GM13977 (cell line): ENCODE measurements around the gene WDR6.

Source experiments
- DNase-seq: peaks from one replicate; pipeline ENCODE4 v3.0.0; 2012; ENCODE audit warnings: low spot score
- in situ Hi-C: fragments of 300-500 bp; cut with MboI; formaldehyde crosslinking; loops from one replicate; pipeline ENCODE4 v1.12.0; 2022; ENCODE audit warnings: low sequenced_read_pairs, low pct_unique_long_range_greater_than_20kb, mixed read lengths, inconsistent platforms; ENCODE audit not compliant: unreplicated experiment
- TF ChIP-seq, protein P1 (sequence below): IDR thresholded peaks from 2 replicates; pipeline ENCODE4 v1.5.1; 2012; ENCODE audit warnings: mild to moderate bottlenecking, control low read depth; ENCODE audit not compliant: insufficient read depth; ENCODE audit errors: extremely low read depth, missing control alignments

The WDR6 gene

DNA sequence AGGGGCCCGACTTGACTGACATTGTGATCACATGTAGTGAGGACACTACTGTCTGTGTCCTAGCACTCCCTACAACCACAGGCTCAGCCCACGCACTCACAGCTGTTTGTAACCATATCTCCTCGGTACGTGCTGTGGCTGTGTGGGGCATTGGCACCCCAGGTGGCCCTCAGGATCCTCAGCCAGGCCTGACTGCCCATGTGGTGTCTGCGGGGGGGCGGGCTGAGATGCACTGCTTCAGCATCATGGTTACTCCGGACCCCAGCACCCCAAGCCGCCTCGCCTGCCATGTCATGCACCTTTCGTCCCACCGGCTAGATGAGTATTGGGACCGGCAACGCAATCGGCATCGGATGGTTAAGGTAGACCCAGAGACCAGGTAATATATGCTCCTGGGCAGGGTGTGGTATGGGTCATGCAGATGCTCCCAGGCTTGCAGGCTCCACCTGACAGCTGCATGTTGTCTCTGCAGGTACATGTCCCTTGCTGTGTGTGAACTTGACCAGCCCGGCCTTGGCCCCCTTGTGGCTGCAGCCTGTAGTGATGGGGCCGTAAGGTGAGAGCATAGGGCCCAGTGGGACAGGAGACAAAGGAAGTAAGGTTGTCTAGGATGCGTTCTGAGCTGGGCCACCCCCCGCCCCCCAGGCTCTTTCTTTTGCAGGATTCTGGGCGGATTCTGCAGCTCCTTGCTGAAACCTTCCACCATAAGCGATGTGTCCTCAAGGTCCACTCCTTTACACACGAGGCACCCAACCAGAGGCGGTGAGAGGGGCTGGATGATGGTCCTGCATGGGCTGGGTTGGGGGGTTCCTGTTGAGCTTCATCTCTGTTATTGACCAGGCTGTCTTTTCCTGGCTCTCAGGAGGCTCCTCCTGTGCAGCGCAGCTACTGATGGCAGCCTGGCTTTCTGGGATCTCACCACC, 6.8 kb downstream of the WDR6 start:
- TF ChIP-seq, protein P1, sequence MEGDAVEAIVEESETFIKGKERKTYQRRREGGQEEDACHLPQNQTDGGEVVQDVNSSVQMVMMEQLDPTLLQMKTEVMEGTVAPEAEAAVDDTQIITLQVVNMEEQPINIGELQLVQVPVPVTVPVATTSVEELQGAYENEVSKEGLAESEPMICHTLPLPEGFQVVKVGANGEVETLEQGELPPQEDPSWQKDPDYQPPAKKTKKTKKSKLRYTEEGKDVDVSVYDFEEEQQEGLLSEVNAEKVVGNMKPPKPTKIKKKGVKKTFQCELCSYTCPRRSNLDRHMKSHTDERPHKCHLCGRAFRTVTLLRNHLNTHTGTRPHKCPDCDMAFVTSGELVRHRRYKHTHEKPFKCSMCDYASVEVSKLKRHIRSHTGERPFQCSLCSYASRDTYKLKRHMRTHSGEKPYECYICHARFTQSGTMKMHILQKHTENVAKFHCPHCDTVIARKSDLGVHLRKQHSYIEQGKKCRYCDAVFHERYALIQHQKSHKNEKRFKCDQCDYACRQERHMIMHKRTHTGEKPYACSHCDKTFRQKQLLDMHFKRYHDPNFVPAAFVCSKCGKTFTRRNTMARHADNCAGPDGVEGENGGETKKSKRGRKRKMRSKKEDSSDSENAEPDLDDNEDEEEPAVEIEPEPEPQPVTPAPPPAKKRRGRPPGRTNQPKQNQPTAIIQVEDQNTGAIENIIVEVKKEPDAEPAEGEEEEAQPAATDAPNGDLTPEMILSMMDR, result peak; percentile 71
- DNase-seq, result peak; percentile 56
- in situ Hi-C loops, result no loop called here

DNA sequence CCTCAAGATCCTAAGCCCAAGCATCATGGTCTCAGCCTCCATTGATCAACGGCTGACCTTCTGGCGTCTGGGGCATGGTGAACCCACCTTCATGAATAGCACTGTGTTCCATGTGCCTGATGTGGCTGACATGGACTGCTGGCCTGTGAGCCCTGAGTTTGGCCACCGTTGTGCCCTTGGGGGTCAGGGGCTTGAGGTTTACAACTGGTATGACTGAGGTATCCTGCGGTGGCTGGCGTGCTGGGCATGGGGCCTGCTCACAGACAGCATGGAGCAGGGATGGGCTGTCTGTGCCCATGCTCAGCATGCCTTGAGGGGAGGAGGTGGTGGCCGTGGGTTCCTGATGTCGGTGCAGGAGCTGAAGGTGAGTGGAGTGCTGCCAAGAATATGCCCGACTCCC, 7.9 kb downstream of the WDR6 start:
- TF ChIP-seq, protein P1, result no peak
- DNase-seq, result no peak
- in situ Hi-C loops, result no loop called here

DNA sequence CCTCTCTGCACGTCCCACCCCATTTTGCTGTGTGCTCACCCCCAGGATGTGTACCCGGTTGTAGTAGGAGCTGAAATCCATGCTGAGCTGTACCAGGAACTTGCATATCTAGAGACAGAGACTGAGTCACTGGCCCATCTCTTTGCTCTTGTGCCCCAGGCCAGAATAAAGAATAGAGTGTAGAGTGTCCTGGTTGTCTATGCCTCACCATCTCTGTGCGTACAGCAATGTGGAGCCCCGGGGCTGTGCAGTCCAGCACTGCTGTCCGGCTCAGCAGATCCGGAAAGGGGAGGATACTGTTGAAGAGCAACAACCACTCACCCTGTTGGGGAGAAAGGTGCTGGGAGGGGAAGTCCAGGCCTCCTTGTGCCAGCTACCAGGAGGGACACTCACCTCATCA, 8.6 kb downstream of the WDR6 start:
- in situ Hi-C loops, result no loop called here
- DNase-seq, result no peak
- TF ChIP-seq, protein P1, result no peak

DNA sequence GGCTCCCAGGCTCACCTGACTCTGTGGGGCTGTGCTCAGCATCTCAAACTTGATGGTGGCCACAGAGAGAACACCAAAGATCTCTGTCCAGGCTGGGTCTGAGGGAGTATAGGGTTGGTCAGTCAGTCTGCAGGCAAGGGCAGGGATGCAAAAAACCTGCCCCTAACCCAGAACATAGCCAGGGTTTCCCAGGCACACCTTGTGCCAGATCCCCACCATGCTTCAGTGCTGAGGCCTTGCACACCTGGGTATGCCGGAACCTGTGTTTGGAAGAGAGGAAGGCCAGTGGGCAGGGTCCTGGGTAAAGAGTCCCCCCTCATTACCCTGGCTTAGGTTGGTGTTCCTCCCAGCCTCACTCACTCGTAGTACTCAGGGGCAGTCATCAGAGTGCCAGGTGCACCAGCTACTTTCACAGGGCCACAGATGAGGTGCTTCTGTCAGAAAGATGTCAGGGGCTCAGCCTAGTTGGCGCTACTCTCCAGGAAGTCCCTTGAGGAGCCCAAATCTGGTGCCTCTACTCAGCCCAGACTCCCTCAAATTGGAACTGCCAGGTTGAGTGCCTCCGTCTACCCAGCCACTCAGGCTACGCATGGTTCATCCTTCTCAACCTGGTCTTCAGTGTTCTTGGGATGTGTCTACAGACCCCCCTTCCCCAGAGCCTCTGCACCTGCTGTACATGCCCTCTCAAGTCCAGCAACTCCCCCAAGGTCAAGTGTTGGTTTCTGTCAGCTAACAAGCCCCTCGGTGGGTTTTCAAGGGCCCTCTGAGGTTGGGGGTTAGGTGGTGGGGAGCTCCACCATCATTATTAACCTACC, 9.4 kb downstream of the WDR6 start:
- TF ChIP-seq, protein P1, result no peak
- DNase-seq, result no peak
- in situ Hi-C loops, result no loop called here

DNA sequence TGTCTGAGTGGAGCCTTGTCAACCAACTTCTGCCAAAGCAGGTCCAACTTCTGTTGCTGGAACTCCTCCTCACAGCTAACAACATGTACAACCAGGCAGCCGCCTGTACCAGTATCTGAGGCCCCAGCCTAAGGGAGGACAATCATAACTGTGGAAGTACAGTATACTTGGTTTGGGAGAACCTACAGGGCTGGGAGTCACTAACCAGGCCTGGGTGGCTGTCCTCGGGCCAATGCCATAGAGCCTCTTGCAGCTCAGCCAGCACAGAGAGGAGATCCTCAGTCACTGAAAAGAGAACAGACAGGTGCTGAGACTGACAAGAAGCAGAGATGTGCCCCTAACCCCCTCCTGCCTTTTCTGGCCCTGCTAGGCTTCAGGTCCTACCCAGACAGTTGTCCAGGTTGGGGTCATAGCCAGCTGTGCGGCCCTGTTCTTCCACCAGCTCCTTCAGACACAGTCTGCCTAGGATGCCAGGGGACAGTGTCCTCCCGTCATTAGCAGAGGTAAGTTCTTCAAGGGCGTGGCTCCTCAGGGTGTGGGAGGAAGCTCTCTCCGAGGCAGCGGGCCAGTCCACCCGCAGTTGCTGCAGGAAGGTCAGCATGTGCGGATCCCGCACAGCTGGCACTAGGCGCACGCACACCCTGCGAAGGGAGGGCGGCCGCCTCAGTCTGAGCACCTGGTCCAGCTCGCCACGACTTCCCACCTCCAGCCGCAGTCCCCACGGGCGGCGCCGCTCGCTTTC, 10.2 kb downstream of the WDR6 start:
- TF ChIP-seq, protein P1, result no peak
- in situ Hi-C loops, result no loop called here
- DNase-seq, result no peak
